Skeletal muscle cell (primary cell): ENCODE results near the gene CDK5.

Source experiments
- DNase-seq: peaks from one replicate; pipeline ENCODE4 v3.0.0-alpha.2; 2010; ENCODE audit warnings: low read depth
- H3K4me3 ChIP-seq: 2 replicates; pipeline ENCODE4 v1.5.1; 2011; ENCODE audit warnings: low read depth, mild to moderate bottlenecking, control low read depth, low read length, moderate library complexity

The CDK5 gene

GRCh38 chr7:151057506-151057988 is at the start of gene CDK5:
Gene CDK5, minus strand, starts transcription at chr7:151057897. Its CDS starts 49 bp downstream, at chr7:151057848.
- peak within 1 kb of the TSS; percentile 84 for H3K4me3 ChIP-seq
- DNase-seq: no peak

GRCh38 chr7:151104411-151105235 is 46.9 kb upstream of the CDK5 start:
- H3K4me3 ChIP-seq: no peak overlapping the region
- DNase-seq: no peak

GRCh38 chr7:151103973-151104372 is 46.3 kb upstream of the CDK5 start:
- no peak overlapping the region for H3K4me3 ChIP-seq
- DNase-seq: no peak

GRCh38 chr7:151102991-151103390 is 45.3 kb upstream of the CDK5 start:
- no peak for DNase-seq
- H3K4me3 ChIP-seq: no peak overlapping the region

GRCh38 chr7:151101621-151102396 is 44.1 kb upstream of the CDK5 start:
- DNase-seq: no peak
- no peak overlapping the region for H3K4me3 ChIP-seq

- H3K4me3 ChIP-seq: no peak overlapping the region
- no peak for DNase-seq
These were observed 43.2 kb upstream of the CDK5 start for GRCh38 chr7:151100921-151101320.

GRCh38 chr7:151099486-151100211 is 42.0 kb upstream of the CDK5 start:
- H3K4me3 ChIP-seq: no peak overlapping the region
- DNase-seq: no peak

- no peak overlapping the region for H3K4me3 ChIP-seq
- DNase-seq: no peak
These were observed 38.3 kb upstream of the CDK5 start for GRCh38 chr7:151095828-151096475.

GRCh38 chr7:151095123-151095797 is 37.6 kb upstream of the CDK5 start:
- DNase-seq: no peak
- H3K4me3 ChIP-seq: no peak overlapping the region

- H3K4me3 ChIP-seq: no peak overlapping the region
These were observed 37.0 kb upstream of the CDK5 start for GRCh38 chr7:151094675-151095074.

GRCh38 chr7:151093748-151094147 is 36.1 kb upstream of the CDK5 start:
- H3K4me3 ChIP-seq: no peak overlapping the region
- no peak for DNase-seq

More at GRCh38 chr7:151094675-151095074, 37.0 kb upstream of the CDK5 start:
- no peak for DNase-seq

- no peak for DNase-seq
- no peak overlapping the region for H3K4me3 ChIP-seq
These were observed 34.3 kb upstream of the CDK5 start for GRCh38 chr7:151091988-151092387.

GRCh38 chr7:151091431-151091830 is 33.7 kb upstream of the CDK5 start:
- DNase-seq: no peak

GRCh38 chr7:151091003-151091402 is 33.3 kb upstream of the CDK5 start:
- H3K4me3 ChIP-seq: no peak overlapping the region
- no peak for DNase-seq

More at GRCh38 chr7:151091431-151091830, 33.7 kb upstream of the CDK5 start:
- no peak overlapping the region for H3K4me3 ChIP-seq

GRCh38 chr7:151089893-151090730 is 32.4 kb upstream of the CDK5 start:
- no peak overlapping the region for H3K4me3 ChIP-seq
- DNase-seq: no peak

- H3K4me3 ChIP-seq: peak overlapping the region; percentile 77
- DNase-seq: no peak
These were observed 31.4 kb upstream of the CDK5 start for GRCh38 chr7:151088856-151089699.
